ENCODE data around the gene MSI1.

Gene MSI1

GRCh38 chr12:120368789-120369602 is at the start of gene MSI1:
MSI1 (minus strand) TSS chr12:120369164; CDS start chr12:120369091, 73 bp downstream.
- Histone ChIP-seq H3K9me3 (ENCODE audit: insufficient read depth, low read depth, low read length) (no peaks in the 10 kb centered on the region), H3K27me3 (ENCODE audit: insufficient read depth, low read length) (peaks cover 29% of the 10 kb centered on the region), H3K27ac (ENCODE audit: low read length) (peak within 1 kb of the TSS; percentile 54), H3K36me3 (ENCODE audit: insufficient read depth, low read depth, low read length) (peaks cover 26% of the 10 kb centered on the region), H3K9ac (ENCODE audit: low read depth, low read length) (peak within 1 kb of the TSS; percentile 87; the same call in 1 of the 2 replicates), H3K4me1 (ENCODE audit: insufficient read depth, low read length) (peaks cover 18% of the 10 kb centered on the region), H3K4me3 (ENCODE audit: low read length) (peak within 1 kb of the TSS; percentile 86)

- Histone ChIP-seq H3K4me1 (ENCODE audit: insufficient read depth, low read length) (peaks cover 6% of the 10 kb centered on the region; the same call in 1 of the 2 replicates), H3K27ac (ENCODE audit: low read length) (no peak overlapping the region), H3K36me3 (ENCODE audit: insufficient read depth, low read depth, low read length) (no peaks in the 10 kb centered on the region), H3K27me3 (ENCODE audit: insufficient read depth, low read length) (no peaks in the 10 kb centered on the region), H3K9me3 (ENCODE audit: insufficient read depth, low read depth, low read length) (no peaks in the 10 kb centered on the region), H3K9ac (ENCODE audit: low read depth, low read length) (no peak overlapping the region), H3K4me3 (ENCODE audit: low read length) (no peak overlapping the region)
Observed at GRCh38 chr12:120417917-120418580, 49.1 kb upstream of the MSI1 start.

GRCh38 chr12:120416490-120417216 is 47.7 kb upstream of the MSI1 start:
- Histone ChIP-seq H3K9me3 (ENCODE audit: insufficient read depth, low read depth, low read length) (no peaks in the 10 kb centered on the region), H3K27ac (ENCODE audit: low read length) (no peak overlapping the region), H3K36me3 (ENCODE audit: insufficient read depth, low read depth, low read length) (no peaks in the 10 kb centered on the region), H3K9ac (ENCODE audit: low read depth, low read length) (no peak overlapping the region), H3K4me3 (ENCODE audit: low read length) (no peak overlapping the region), H3K27me3 (ENCODE audit: insufficient read depth, low read length) (no peaks in the 10 kb centered on the region), H3K4me1 (ENCODE audit: insufficient read depth, low read length) (peaks cover 6% of the 10 kb centered on the region; the same call in 1 of the 2 replicates)

GRCh38 chr12:120413901-120414695 is 45.1 kb upstream of the MSI1 start:
- no peaks in the 10 kb centered on the region for H3K27me3 ChIP-seq (ENCODE audit: insufficient read depth, low read length)
- peak overlapping the region; percentile 36; the same call in 1 of the 2 replicates for H3K4me3 ChIP-seq (ENCODE audit: low read length)
- peaks cover 6% of the 10 kb centered on the region; the same call in 1 of the 2 replicates for H3K4me1 ChIP-seq (ENCODE audit: insufficient read depth, low read length)
- H3K27ac ChIP-seq (ENCODE audit: low read length), result peak overlapping the region; percentile 67
- H3K9me3 ChIP-seq (ENCODE audit: insufficient read depth, low read depth, low read length), result no peaks in the 10 kb centered on the region
- H3K36me3 ChIP-seq (ENCODE audit: insufficient read depth, low read depth, low read length), result no peaks in the 10 kb centered on the region
- peak overlapping the region; percentile 83 for H3K9ac ChIP-seq (ENCODE audit: low read depth, low read length)

- no peaks in the 10 kb centered on the region for H3K36me3 ChIP-seq (ENCODE audit: insufficient read depth, low read depth, low read length)
Observed at GRCh38 chr12:120412421-120412820, 43.5 kb upstream of the MSI1 start.

GRCh38 chr12:120408771-120409170 is 39.8 kb upstream of the MSI1 start:
- Histone ChIP-seq H3K27me3 (ENCODE audit: insufficient read depth, low read length) (no peaks in the 10 kb centered on the region), H3K9ac (ENCODE audit: low read depth, low read length) (no peak overlapping the region), H3K27ac (ENCODE audit: low read length) (no peak overlapping the region), H3K36me3 (ENCODE audit: insufficient read depth, low read depth, low read length) (no peaks in the 10 kb centered on the region), H3K9me3 (ENCODE audit: insufficient read depth, low read depth, low read length) (no peaks in the 10 kb centered on the region; the same call in 1 of the 2 replicates), H3K4me1 (ENCODE audit: insufficient read depth, low read length) (peaks cover 6% of the 10 kb centered on the region; the same call in 1 of the 2 replicates), H3K4me3 (ENCODE audit: low read length) (no peak overlapping the region)

More at GRCh38 chr12:120412421-120412820, 43.5 kb upstream of the MSI1 start:
- Histone ChIP-seq H3K27ac (ENCODE audit: low read length) (no peak overlapping the region), H3K4me3 (ENCODE audit: low read length) (no peak overlapping the region), H3K9me3 (ENCODE audit: insufficient read depth, low read depth, low read length) (no peaks in the 10 kb centered on the region), H3K27me3 (ENCODE audit: insufficient read depth, low read length) (no peaks in the 10 kb centered on the region), H3K9ac (ENCODE audit: low read depth, low read length) (no peak overlapping the region), H3K4me1 (ENCODE audit: insufficient read depth, low read length) (peaks cover 6% of the 10 kb centered on the region; the same call in 1 of the 2 replicates)

DNA sequence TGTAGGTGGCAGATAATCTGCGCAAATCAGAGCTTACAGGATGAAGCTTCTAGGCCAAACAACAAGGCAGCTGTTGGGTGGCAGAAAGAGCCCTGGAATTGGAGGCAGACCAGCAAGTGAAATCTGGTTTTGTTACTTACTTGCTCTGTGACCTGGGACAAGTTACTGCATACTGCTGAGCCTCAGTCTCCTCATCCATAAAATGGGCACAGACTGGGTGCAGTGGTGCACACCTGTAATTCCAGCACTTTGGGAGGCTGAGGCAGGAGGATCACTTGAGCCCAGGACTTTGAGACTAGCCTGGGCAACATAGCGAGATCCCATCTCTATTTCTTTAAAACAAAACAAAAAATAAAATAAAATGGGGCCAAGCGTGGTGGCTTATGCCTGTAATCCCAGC is 37.6 kb upstream of the MSI1 start:
- H3K36me3 ChIP-seq (ENCODE audit: insufficient read depth, low read depth, low read length), result no peaks in the 10 kb centered on the region
- no peaks in the 10 kb centered on the region for H3K27me3 ChIP-seq (ENCODE audit: insufficient read depth, low read length)
- no peak overlapping the region for H3K9ac ChIP-seq (ENCODE audit: low read depth, low read length)
- H3K9me3 ChIP-seq (ENCODE audit: insufficient read depth, low read depth, low read length), result no peaks in the 10 kb centered on the region; the same call in 1 of the 2 replicates
- H3K27ac ChIP-seq (ENCODE audit: low read length), result no peak overlapping the region
- H3K4me1 ChIP-seq (ENCODE audit: insufficient read depth, low read length), result peaks cover 7% of the 10 kb centered on the region; the same call in 1 of the 2 replicates
- no peak overlapping the region for H3K4me3 ChIP-seq (ENCODE audit: low read length)

GRCh38 chr12:120406069-120406468 is 37.1 kb upstream of the MSI1 start:
- H3K27me3 ChIP-seq (ENCODE audit: insufficient read depth, low read length), result no peaks in the 10 kb centered on the region
- peaks cover 7% of the 10 kb centered on the region; the same call in 1 of the 2 replicates for H3K4me1 ChIP-seq (ENCODE audit: insufficient read depth, low read length)

DNA sequence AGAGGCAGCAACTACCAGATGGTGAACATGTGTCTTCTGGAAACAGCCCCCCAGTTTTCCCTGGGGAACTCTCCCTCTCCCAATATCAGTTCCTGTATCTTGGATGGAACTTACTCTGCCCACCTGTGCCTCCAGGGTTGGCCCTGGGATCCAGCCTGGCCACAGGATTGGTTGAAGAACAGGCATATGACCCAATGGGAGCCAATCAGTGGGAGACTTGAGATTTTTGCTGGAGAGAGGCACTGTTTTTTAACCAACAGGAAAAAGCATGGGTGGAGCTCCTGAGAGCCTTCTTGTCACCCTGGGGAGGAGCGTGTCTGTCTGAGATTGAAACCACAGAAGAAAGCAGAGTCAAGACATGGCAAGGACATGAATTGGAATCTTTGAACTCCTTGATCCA is 35.3 kb upstream of the MSI1 start:
- no peaks in the 10 kb centered on the region; the same call in 1 of the 2 replicates for H3K9me3 ChIP-seq (ENCODE audit: insufficient read depth, low read depth, low read length)
- peaks cover 7% of the 10 kb centered on the region; the same call in 1 of the 2 replicates for H3K4me1 ChIP-seq (ENCODE audit: insufficient read depth, low read length)
- no peak overlapping the region for H3K4me3 ChIP-seq (ENCODE audit: low read length)
- no peak overlapping the region for H3K9ac ChIP-seq (ENCODE audit: low read depth, low read length)
- no peaks in the 10 kb centered on the region for H3K36me3 ChIP-seq (ENCODE audit: insufficient read depth, low read depth, low read length)
- H3K27ac ChIP-seq (ENCODE audit: low read length), result no peak overlapping the region
- no peaks in the 10 kb centered on the region for H3K27me3 ChIP-seq (ENCODE audit: insufficient read depth, low read length)

More at GRCh38 chr12:120406069-120406468, 37.1 kb upstream of the MSI1 start:
- Histone ChIP-seq H3K36me3 (ENCODE audit: insufficient read depth, low read depth, low read length) (no peaks in the 10 kb centered on the region), H3K9ac (ENCODE audit: low read depth, low read length) (no peak overlapping the region), H3K9me3 (ENCODE audit: insufficient read depth, low read depth, low read length) (no peaks in the 10 kb centered on the region; the same call in 1 of the 2 replicates), H3K4me3 (ENCODE audit: low read length) (no peak overlapping the region), H3K27ac (ENCODE audit: low read length) (no peak overlapping the region)

GRCh38 chr12:120403869-120404268 is 34.9 kb upstream of the MSI1 start:
- Histone ChIP-seq H3K27ac (ENCODE audit: low read length) (no peak overlapping the region), H3K27me3 (ENCODE audit: insufficient read depth, low read length) (no peaks in the 10 kb centered on the region), H3K4me1 (ENCODE audit: insufficient read depth, low read length) (peaks cover 7% of the 10 kb centered on the region; the same call in 1 of the 2 replicates), H3K9ac (ENCODE audit: low read depth, low read length) (no peak overlapping the region), H3K4me3 (ENCODE audit: low read length) (no peak overlapping the region), H3K9me3 (ENCODE audit: insufficient read depth, low read depth, low read length) (no peaks in the 10 kb centered on the region; the same call in 1 of the 2 replicates), H3K36me3 (ENCODE audit: insufficient read depth, low read depth, low read length) (no peaks in the 10 kb centered on the region)

Data from iPS-20b (cell line).